GM19397 (cell line): ENCODE results near the gene DNAJC11.
"Not testable (repeated sequence)": the region's sequence is repeated elsewhere in the genome, so short reads cannot be mapped to it uniquely, and the experiment has no call there.

Experiments used
- ATAC-seq: cut with Tn5 transposase; IDR thresholded peaks from one replicate; pipeline ENCODE4 v1.9.1; 2021; ENCODE audit warnings: mild to moderate bottlenecking, moderate library complexity; ENCODE audit not compliant: unreplicated experiment

The DNAJC11 gene

GRCh38 chr1:6601923-6602668 is 99.5 kb downstream of the DNAJC11 start:
- peak; percentile 12 for ATAC-seq

DNA sequence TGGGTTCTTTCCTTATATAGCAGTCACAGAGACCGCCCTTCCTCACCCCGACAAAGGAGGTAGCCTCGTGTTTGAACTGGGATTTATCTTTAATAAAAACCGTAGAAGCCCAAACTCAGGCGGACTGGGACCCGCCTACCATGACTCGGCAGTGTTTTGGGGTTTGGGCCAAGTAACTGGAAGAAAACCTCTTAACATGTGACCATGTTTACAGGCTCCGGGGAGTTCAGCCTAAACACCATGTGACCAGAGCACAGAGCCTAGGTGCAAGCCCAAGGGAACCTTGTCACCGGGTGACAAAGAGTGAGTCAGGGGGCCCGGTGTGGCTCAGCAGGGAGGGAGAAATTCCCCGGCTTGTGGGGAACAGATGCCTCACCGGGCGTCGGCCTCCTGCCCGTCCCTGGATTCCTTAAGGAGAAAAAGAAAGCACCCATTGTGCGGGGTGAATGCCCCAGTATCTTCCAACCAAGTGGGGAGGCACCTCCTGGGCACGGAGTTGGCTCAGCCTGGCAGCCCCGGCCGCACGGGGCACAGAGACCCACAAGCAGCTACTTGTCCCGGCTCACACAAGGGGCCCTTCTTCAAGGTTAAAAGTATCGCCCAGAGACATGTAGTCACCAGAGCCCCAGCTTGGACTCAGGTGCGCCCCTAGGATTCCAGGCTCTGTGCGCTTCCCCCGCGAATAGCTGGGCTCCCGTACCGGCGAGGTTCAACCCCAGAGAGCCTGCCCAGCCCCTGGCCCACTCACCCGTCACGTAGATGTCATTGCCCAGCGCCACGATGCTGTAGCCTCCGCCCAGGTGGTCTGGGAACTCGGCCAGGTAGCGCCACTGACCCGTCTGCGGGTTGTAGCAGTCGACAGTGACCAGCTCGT is 100.3 kb downstream of the DNAJC11 start:
- no peak for ATAC-seq

DNA sequence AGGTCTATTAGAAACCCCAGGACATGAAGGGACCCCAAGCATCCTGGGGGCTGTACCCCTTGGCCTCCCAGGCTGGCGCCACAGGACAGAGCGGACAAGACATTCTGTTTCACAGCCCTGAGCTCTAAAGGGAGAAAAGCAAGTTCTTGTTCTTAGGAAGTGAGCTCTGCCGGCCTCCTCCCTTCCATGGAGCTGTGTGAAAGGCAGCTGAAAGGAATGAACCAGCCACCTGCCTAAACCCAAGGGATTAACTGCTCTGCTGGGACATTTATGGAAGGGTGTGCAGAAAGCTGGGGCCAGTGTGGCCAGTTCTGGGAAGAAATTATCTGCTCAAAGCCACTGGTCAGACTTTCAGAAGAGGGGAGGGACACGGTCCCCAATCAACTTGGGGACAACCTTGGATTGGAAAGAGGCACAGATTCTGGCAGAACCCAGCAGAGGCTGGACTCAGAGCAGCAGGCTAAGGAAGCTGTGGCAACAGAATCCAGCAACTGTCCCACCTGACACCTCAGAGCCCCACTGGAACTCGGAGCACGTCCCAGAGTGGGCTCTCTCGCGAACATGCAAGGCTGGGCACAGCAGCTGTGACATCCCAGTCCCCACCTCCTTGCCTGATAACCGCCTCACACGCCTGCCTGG is 101.1 kb downstream of the DNAJC11 start:
- ATAC-seq, result no peak

GRCh38 chr1:6599991-6600390 is 101.6 kb downstream of the DNAJC11 start:
- not testable (repeated sequence) for ATAC-seq

GRCh38 chr1:6599141-6599975 is 102.3 kb downstream of the DNAJC11 start:
- ATAC-seq, result no peak

DNA sequence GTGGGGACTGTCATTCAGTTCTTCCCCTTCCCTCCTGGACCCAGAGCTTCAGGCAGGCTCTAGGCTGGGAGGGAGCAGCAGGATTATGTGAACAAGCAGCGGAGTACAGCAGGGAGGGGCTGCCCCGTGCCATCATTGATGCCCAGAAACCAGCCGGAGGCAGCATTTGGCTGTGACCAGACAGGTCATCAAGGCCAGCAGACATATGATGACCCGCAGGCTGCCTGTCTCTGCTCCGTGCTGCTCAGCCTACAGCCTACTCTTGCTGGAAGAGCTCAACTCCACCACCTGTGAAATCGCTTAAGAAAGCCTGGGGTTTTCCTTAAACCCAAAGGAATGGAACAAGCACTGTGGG is 103.9 kb downstream of the DNAJC11 start:
- ATAC-seq, result no peak

- ATAC-seq, result no peak
Measured at GRCh38 chr1:6596886-6597776, 104.5 kb downstream of the DNAJC11 start.

DNA sequence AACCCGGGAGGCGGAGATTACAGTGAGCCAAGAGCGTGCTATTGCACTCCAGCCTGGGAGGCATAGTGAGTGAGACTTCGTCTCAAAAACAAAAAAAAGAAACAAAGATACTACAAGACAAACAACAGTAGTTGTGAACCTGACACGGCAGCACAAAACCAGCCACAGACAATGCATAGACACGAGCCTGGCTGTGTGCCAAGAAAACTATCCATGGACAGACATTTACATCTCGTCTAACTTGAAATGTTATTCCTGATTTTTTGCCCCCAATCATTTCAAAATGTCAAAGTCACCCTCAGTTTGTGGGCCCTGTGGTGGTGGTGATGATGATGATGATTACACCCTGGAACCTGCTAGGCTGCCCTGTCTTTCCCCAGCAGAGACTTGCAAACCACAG is 105.3 kb downstream of the DNAJC11 start:
- no peak for ATAC-seq

DNA sequence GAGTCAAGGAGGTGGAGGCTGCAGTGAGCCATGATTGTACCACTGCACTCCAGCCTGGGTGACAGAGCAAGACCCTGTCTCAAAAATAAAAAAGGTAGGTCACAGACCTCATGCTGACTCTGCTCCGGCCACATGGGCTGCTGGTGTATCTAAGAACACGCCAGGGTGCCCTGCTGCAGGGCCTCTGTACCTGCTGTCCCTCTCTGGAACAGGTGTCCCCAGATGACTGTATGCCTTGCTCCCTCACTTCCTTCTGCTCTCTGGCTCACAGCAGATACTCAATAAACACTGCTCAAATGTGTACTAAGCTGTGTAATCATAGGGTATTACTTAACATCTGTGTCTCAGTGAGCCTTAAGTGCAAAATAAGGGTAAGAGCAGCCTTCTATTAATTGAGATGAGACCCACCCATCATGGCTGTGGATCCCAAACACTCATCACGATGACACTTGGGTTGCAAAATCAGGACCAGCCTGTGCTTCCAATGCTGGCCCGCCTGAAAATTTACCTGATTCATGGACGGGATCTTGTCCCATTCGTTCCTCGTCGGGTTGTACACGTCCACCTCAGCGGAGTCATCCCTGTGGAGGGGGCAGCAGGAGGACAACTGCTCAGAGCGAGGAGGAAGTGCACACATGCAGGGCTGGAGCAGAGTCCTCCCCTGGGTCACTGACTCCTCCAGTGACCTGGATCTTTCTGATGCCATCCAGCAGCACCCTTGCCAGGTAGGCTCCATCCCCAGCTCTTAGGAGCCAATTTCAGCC is 106.5 kb downstream of the DNAJC11 start:
- ATAC-seq, result no peak

DNA sequence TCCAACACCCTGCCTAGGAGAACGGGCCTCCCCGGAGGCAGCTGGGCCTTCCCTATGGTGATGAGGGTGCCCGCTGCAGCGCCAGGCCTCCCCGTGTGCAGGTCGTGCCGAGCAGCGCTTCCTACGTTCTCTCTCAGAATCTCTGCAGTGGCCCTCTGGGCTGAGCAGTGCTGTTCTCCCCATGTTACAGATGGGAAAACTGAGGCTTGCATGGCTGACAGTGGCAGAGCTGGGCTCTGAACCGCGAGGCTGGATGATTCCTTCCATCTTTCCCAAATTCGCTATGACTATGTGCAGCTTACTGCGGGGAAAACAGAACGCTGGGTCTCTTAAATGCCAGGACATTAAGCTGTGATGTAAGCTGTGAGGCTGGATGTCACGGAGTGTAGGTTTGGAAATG is 107.8 kb downstream of the DNAJC11 start:
- ATAC-seq, result no peak

DNA sequence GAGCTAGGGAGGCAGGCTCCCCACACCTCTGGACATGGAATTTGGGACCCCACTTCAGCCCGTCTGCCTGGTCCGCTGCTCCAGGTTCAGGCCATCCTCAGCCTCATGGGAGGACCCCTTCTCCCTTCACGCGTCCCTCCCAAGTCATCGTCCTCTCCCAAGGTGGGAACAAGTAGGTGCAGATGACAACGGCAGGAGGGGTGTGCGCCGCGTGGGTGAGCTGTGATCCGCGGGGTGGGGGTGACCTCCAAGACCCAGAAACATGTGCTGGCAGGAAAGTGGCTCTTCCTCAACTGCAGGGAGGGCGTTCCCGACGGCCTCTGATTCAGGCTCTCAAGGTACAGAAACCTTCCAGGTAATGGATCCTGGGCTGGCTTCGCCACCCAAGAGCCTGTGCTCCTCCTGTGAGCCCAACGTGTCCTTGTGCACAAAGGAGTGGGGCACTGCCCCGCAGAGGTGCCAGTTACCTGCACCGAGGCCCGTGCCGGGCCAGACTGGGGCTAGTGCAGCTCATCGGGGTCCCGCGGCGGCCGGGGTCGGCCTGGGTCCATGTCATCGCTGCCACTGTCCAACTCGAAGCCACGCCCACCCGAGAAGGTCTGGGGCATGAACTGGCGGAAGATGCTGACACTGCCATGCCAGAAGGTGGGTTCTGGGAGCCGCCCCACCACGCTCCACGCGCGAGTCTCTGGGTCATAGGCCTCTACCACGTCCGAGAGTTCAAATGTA is 108.6 kb downstream of the DNAJC11 start:
- ATAC-seq, result no peak

- no peak for ATAC-seq
Measured at GRCh38 chr1:6592441-6592840, 109.2 kb downstream of the DNAJC11 start.

DNA sequence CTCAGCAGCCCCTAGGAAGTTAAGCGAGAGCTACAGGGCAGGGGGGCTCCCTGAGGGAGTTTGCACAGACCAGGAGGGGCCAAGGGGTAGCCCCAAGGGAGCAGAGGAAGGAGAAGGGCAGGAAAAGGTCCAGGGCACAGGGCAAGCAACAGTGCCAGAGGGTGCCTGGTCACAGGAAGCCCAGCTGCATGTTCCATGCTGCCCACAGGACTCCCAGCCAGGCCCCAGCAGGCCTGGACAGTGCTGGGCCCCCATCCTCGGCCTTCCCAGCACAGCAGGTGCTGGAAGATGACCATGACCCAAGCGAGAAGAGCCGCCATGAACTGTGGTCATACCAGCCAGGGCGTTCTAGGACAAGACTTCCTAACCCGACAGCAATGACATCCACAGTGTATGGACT is 110.0 kb downstream of the DNAJC11 start:
- no peak for ATAC-seq

DNA sequence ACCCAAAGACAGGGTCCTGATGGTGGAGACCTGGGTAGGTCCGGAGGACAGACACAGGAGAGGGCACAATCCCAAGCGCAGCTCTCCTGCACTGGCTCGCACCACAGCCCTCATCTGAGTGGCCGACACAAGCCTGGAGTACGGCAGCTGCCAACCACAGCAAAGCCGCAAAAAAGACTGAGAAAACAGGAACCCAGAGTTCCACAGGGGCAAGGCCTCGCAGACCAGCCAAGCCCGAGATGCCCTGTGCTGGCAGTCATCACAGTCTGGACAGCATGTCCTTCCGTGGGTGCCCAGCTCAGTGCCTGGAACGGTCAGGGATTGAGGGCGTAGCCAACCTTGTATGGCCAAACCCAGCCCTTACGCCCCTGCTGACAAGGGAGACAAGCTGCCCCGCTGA is 110.4 kb downstream of the DNAJC11 start:
- ATAC-seq, result no peak

GRCh38 chr1:6590046-6590445 is 111.6 kb downstream of the DNAJC11 start:
- no peak for ATAC-seq

GRCh38 chr1:6588893-6589520 is 112.6 kb downstream of the DNAJC11 start:
- no peak for ATAC-seq

GRCh38 chr1:6588128-6588892 is 113.3 kb downstream of the DNAJC11 start:
- no peak for ATAC-seq
